Thymus (tissue), 11 donors: ENCODE data around the gene STIL. TPM values are rescaled to one million over a fixed set of nuclear protein-coding genes. Genes with fewer than 3 reads are reported as not detected.

ENCODE experiments used
- DNase-seq, 9 donors: peaks; one replicate each; pipeline ENCODE4 v3.0.0-alpha.2; 2013; ENCODE audit warnings: low spot score in 9 of 9, low read depth in 6 of 9, missing footprints in 1 of 9
- H3K27ac ChIP-seq, 2 donors: one replicate each; pipeline ENCODE4 v1.5.1; 2013; ENCODE audit warnings: control low read depth in 1 of 2, low read depth in 1 of 2, low read length in 1 of 2, mild to moderate bottlenecking in 1 of 2, moderate library complexity in 1 of 2
- H3K27me3 ChIP-seq, 2 donors: one replicate each; pipeline ENCODE4 v1.5.1; 2013; ENCODE audit warnings: low read length in 1 of 2; ENCODE audit not compliant: control insufficient read depth in 2 of 2, insufficient read depth in 1 of 2
- H3K36me3 ChIP-seq, 2 donors: one replicate each; pipeline ENCODE4 v1.5.1; 2013; ENCODE audit warnings: low read length in 1 of 2, mild to moderate bottlenecking in 1 of 2, moderate library complexity in 1 of 2; ENCODE audit not compliant: control insufficient read depth in 2 of 2, insufficient read depth in 2 of 2
- H3K4me1 ChIP-seq, 2 donors: one replicate each; pipeline ENCODE4 v1.5.1; 2013; ENCODE audit warnings: low read length in 2 of 2; ENCODE audit not compliant: control insufficient read depth in 2 of 2, insufficient read depth in 2 of 2
- H3K4me3 ChIP-seq, 2 donors: one replicate each; pipeline ENCODE4 v1.5.1; 2013; ENCODE audit warnings: low read length in 2 of 2, control low read depth in 1 of 2, mild to moderate bottlenecking in 1 of 2
- H3K9me3 ChIP-seq, 2 donors: one replicate each; pipeline ENCODE4 v1.5.1; 2013; ENCODE audit warnings: low read length in 1 of 2, mild to moderate bottlenecking in 1 of 2; ENCODE audit not compliant: control insufficient read depth in 2 of 2, insufficient read depth in 1 of 2
- WGBS: extraction: QIAGEN DNeasy Blood & Tissue Kit; methylation state at CpG from one replicate; pipeline ENCODE4 v1.1.7; 2013; 5-methylcytosine and 5-hydroxymethylcytosine counted together
- polyA plus RNA-seq: library from polyadenylated mRNA; stranded (reverse); fragments of 200-250 nt; gene quantifications from one replicate; pipeline ENCODE4 v1.2.3, GENCODE V29; 2013
- total RNA-seq: library from RNA; stranded (reverse); fragments of 120-200 nt; gene quantifications from one replicate; pipeline ENCODE4 v1.2.4, GENCODE V29; 2013
- donor health status: healthy.

STIL gene
- total and polyA plus RNA-seq, 2 donors = 1.1 to 17.7 TPM

- WGBS = 93% methylated on average over 2 of the region's 2 CpGs
- Histone ChIP-seq H3K36me3 (peaks cover 17 to 39% of the 10 kb centered on the region in 2 donors), H3K4me1 (no peaks in the 10 kb centered on the region), H3K27ac (no peak overlapping the region), H3K27me3 (no peaks in the 10 kb centered on the region), H3K9me3 (no peaks in the 10 kb centered on the region), H3K4me3 (no peak overlapping the region)
- DNase-seq = no peak
These were observed 56.7 kb downstream of the STIL start for GRCh38 chr1:47257224-47257623.

- H3K27ac ChIP-seq = no peak overlapping the region
- WGBS = 97% methylated on average over 5 of the region's 5 CpGs
- no peaks in the 10 kb centered on the region for H3K27me3 ChIP-seq
- no peaks in the 10 kb centered on the region for H3K4me1 ChIP-seq
- H3K9me3 ChIP-seq = no peaks in the 10 kb centered on the region
- no peak overlapping the region for H3K4me3 ChIP-seq
- DNase-seq = no peak
- H3K36me3 ChIP-seq = peaks cover 22 to 25% of the 10 kb centered on the region in 2 donors
These were observed 61.2 kb downstream of the STIL start for GRCh38 chr1:47252795-47253194.

DNA sequence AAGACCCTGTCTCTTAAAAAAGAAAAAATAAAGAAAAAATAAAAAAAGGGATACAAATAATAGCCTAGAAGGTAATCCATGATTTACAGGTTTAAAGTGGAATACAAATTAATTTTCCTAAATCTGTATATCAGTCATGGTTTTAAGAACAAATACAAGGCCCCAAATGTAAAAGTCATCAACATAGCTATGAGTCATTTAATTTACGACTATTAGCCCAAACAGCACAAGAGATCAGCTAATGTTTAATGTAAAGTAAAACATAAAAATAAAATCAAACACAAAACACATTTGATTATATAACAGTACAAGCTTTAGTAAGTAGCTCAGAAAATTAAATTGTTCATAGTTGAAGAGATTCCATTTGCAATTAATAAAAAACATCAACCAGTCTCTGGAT is 61.6 kb downstream of the STIL start:
- DNase-seq = no peak
- Histone ChIP-seq H3K27ac (no peak overlapping the region), H3K4me1 (no peaks in the 10 kb centered on the region), H3K9me3 (no peaks in the 10 kb centered on the region), H3K27me3 (no peaks in the 10 kb centered on the region), H3K4me3 (no peak overlapping the region), H3K36me3 (peaks cover 22 to 25% of the 10 kb centered on the region in 2 donors)
- 99% methylated on average over 1 of the region's 1 CpG for WGBS

- H3K9me3 ChIP-seq = no peaks in the 10 kb centered on the region
- no peak overlapping the region for H3K27ac ChIP-seq
- DNase-seq = no peak
- peaks cover 11 to 19% of the 10 kb centered on the region in 2 donors for H3K36me3 ChIP-seq
- 98% methylated on average over 3 of the region's 3 CpGs for WGBS
- H3K27me3 ChIP-seq = no peaks in the 10 kb centered on the region
- no peaks in the 10 kb centered on the region for H3K4me1 ChIP-seq
- H3K4me3 ChIP-seq = no peak overlapping the region
These were observed 64.2 kb downstream of the STIL start for GRCh38 chr1:47249755-47250154.

DNA sequence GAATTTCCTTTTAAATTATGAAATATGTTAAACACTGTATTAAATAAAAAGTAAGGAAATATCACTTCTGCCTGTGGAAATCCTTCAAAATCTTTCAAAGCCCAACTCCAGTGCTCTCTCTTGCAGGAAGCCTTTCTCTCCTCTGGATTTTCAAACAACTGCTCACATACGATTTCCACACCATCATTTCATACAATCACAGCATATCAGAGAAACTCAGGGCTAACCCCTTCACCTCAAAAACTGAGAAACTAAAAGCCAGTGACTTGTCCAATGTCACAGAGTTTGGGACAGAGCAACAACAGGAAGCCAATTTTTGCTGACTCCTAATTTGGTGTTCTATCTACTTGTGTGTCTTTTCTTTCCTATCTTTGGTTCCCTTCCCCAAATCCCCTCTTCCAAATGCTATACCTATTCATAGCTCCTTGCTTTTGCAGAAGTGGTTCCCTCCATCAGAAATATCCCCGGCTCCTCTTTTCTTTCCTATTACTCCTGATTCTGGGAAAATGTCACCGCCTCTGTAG is 69.5 kb downstream of the STIL start:
- 75% methylated on average over 3 of the region's 3 CpGs for WGBS
- peaks cover 0 to 2% of the 10 kb centered on the region in 2 donors for H3K27me3 ChIP-seq
- H3K4me1 ChIP-seq = peaks cover under 1 to 5% of the 10 kb centered on the region in 2 donors
- DNase-seq = no peak
- H3K27ac ChIP-seq = no peak overlapping the region
- no peaks in the 10 kb centered on the region for H3K9me3 ChIP-seq
- H3K36me3 ChIP-seq = peaks cover 0 to 3% of the 10 kb centered on the region in 2 donors
- no peak overlapping the region for H3K4me3 ChIP-seq

- Histone ChIP-seq H3K27me3 (peaks cover 2% of the 10 kb centered on the region in 2 donors), H3K27ac (no peak overlapping the region), H3K4me1 (peaks cover 3 to 7% of the 10 kb centered on the region in 2 donors), H3K4me3 (no peak overlapping the region), H3K36me3 (no peaks in the 10 kb centered on the region), H3K9me3 (no peaks in the 10 kb centered on the region)
- 89% methylated on average over 5 of the region's 5 CpGs for WGBS
- DNase-seq = no peak
These were observed 70.0 kb downstream of the STIL start for GRCh38 chr1:47243910-47244309.

GRCh38 chr1:47241114-47242113 is 72.5 kb downstream of the STIL start:
- no peak for DNase-seq
- Histone ChIP-seq H3K36me3 (no peaks in the 10 kb centered on the region), H3K9me3 (no peaks in the 10 kb centered on the region), H3K4me1 (peaks cover 3 to 7% of the 10 kb centered on the region in 2 donors), H3K27me3 (peaks cover 2% of the 10 kb centered on the region in 2 donors), H3K27ac (no peak overlapping the region), H3K4me3 (no peak overlapping the region)
- WGBS = 84% methylated on average over 11 of the region's 11 CpGs

- peak in 1 of 9 donors; percentile 25 for DNase-seq
- Histone ChIP-seq H3K27me3 (peaks cover 7 to 22% of the 10 kb centered on the region in 2 donors), H3K4me3 (no peak overlapping the region), H3K4me1 (peaks cover 3 to 15% of the 10 kb centered on the region in 2 donors), H3K36me3 (no peaks in the 10 kb centered on the region), H3K9me3 (no peaks in the 10 kb centered on the region), H3K27ac (no peak overlapping the region)
- WGBS = 51% methylated on average over 5 of the region's 5 CpGs
These were observed 74.9 kb downstream of the STIL start for GRCh38 chr1:47238935-47239592.

DNA sequence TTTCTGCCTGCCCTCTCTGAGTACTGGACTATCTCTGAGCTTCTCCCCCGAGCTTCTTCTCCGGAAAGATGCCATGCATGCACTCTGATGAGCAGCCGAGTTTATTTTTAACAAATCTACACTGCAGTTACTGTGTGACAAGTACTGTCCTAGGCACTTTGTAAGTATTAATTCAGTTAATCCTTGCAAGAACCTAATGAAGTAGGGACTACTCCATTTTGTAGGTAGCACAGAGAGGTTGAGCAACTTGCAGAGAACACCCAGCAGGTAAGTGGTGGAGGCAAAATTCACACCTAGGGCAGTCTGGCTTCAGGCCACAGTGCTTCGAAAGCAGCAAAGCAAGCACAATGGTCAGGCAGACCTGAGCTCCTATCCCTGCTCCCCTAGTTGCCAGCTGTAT is 78.1 kb downstream of the STIL start:
- no peak overlapping the region for H3K27ac ChIP-seq
- peaks cover 27 to 55% of the 10 kb centered on the region in 2 donors for H3K27me3 ChIP-seq

More for the DNA sequence above, 78.1 kb downstream of the STIL start:
- H3K9me3 ChIP-seq = no peaks in the 10 kb centered on the region
- peaks cover 3 to 20% of the 10 kb centered on the region in 2 donors for H3K4me1 ChIP-seq
- no peak overlapping the region for H3K4me3 ChIP-seq
- DNase-seq = no peak
- H3K36me3 ChIP-seq = no peaks in the 10 kb centered on the region
- WGBS = 68% methylated on average over 4 of the region's 4 CpGs
